Vagina (tissue), 2 donors: ENCODE data around the gene TGFBR2.

Source experiments
- POLR2A ChIP-seq, 2 donors: fragments of 450-650 bp; IDR thresholded peaks; one replicate each; pipeline ENCODE4 v1.6.1; 2017; ENCODE audit warnings: antibody characterized with exemption in 2 of 2, mild to moderate bottlenecking in 2 of 2, moderate library complexity in 2 of 2
- POLR2AphosphoS5 ChIP-seq, 2 donors: sonication (generic); formaldehyde crosslinking; IDR thresholded peaks; one replicate each; pipeline ENCODE4 v1.9.0; 2017; ENCODE audit warnings: antibody characterized with exemption in 2 of 2, mild to moderate bottlenecking in 2 of 2, low read depth in 1 of 2; ENCODE audit not compliant: insufficient read depth in 1 of 2
- TF ChIP-seq, protein P1 (sequence below), 3 experiments: fragments of 450-650 bp in 2 of 3; fragments of 200-600 bp in 1 of 3; sonication (generic) in 1 of 3; IDR thresholded peaks; one replicate each; pipeline ENCODE4 v1.5.1; 2017 to 2019; ENCODE audit warnings: antibody characterized with exemption in 3 of 3, mild to moderate bottlenecking in 2 of 3, moderate library complexity in 2 of 3

DNA sequence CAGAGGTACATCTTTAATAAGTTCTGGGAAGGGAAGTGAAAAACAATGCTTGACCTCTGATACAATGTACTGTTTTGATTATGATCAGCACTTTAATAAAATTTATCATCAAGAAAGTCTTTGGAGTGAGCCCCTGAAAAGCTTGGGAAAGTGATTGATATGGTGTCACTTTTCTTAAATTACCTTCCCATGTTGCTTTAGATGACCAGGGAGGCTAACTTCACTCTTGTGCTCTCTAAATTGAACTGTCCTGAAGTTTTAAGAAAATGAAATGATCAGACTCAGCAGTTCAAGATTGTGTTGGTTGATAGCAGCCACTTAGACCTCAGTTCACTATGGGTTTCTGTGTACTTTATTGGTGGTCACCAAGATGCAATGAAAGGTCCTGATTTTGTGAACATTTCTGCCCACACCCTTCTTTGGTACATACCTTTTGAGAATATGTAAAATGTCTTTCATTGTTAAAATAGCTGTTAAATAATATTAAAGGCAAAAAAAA, 15.7 kb downstream of the TGFBR2 start:
- TF ChIP-seq POLR2AphosphoS5 (IDR thresholded peaks at IDR 0.05; ENCODE audit: insufficient read depth in 1 of 2, low read depth in 1 of 2) (no peak), POLR2A (IDR thresholded peaks at IDR 0.05) (no peak)
- TF ChIP-seq, protein P1, sequence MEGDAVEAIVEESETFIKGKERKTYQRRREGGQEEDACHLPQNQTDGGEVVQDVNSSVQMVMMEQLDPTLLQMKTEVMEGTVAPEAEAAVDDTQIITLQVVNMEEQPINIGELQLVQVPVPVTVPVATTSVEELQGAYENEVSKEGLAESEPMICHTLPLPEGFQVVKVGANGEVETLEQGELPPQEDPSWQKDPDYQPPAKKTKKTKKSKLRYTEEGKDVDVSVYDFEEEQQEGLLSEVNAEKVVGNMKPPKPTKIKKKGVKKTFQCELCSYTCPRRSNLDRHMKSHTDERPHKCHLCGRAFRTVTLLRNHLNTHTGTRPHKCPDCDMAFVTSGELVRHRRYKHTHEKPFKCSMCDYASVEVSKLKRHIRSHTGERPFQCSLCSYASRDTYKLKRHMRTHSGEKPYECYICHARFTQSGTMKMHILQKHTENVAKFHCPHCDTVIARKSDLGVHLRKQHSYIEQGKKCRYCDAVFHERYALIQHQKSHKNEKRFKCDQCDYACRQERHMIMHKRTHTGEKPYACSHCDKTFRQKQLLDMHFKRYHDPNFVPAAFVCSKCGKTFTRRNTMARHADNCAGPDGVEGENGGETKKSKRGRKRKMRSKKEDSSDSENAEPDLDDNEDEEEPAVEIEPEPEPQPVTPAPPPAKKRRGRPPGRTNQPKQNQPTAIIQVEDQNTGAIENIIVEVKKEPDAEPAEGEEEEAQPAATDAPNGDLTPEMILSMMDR (IDR thresholded peaks at IDR 0.05), result no peak
